ENCODE results near the gene SNCA.

DNA sequence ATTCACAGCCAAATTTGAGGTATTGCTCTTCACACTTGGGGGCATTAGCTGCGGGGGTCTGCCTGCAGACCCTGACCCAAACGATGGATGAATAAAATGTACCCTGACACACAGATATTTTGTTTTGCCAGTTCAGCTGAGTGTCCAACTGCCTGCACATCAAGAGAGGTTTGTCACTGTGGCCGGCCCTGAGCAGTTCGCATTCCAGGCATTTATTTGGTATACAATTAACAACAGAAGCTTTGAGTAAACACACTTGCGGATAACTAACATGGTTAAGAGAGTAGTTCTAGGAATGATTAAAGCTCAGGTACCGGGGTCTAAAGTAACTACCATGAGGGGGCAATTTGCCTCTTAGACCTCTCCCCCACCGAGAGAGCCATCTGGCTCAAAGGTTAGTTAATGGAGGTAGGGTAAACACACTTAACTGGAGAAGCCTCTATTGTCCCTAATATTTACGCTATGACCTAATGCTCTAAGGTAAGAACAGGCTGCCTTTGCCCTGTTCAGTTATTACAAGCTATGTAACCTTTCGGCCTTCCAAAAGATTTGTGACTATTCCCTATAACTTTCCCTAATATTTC is 162.0 kb downstream of the SNCA start:
- TF ChIP-seq CTCF (IDR thresholded peaks at IDR 0.05; ENCODE audit: low read depth, low read length, poor library complexity, severe bottlenecking) (no peak), EZH2phosphoT487 (IDR thresholded peaks at IDR 0.05; ENCODE audit: borderline replicate concordance, low read length) (no peak)
